ENCODE data around the gene HECW1. TPM values are rescaled to one million over a fixed set of nuclear protein-coding genes. Genes with fewer than 3 reads are reported as not detected.

Gene HECW1
- total and polyA plus RNA-seq, 10 of the 15 experiments (the other 5 are each of a cell fraction or from before 2014, with no cell fraction given), result under 0.01 to 0.31 (median 0.04) TPM; not detected in 3

DNA sequence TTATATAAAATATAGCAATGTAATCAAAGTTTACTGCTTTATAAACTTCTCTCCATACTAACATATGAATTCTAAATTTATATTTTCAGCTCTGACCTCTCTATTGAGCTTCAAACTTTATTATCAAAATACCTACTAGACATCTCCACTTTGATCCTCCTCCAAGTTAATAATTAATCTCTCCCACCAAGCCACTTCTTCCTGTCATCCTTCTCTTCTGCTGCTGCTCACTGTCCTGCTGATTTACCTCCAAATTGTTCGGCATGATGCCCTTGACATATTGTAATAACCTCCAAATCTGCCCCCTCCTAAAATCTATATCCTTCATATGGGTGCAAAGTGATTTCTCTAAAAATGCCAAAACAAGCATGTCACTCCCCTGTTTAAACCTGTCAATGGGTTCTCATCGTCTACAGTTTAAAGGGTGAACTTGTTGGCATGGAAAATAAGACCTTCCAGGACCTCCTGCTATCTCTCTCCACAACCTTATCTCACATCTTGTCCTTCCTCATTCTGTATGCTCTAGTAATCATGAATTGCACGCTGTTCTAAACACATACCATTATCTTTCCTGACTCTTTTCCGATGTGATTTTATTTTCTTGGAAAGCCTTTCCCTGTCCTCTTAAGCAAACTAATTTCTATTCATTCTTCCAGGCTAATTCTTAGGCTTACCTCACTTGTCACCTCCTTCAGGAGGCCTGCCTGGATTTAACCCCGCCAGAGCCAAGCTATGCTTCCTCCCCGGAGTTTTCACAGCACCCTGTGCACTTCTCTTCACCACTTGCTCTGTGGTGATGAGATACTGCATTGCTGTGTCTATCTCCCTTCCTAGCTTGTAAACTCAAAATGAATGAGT, 418.3 kb downstream of the HECW1 start:
- Histone ChIP-seq H3K9ac (ENCODE audit: control insufficient read depth, insufficient read depth, low read length) (no peak overlapping the region), H3K79me2 (ENCODE audit: control insufficient read depth, insufficient read depth, low read length) (no peaks in the 10 kb centered on the region), H3K4me3 (no peak overlapping the region), H3K27me3 (replicated peaks in 1 of 2; ENCODE audit: control insufficient read depth in 2 of 2, insufficient read depth in 2 of 2, low read length in 1 of 2) (no peaks in the 10 kb centered on the region), H3K9me3 (replicated peaks; ENCODE audit: control insufficient read depth, insufficient read depth, low read length) (no peaks in the 10 kb centered on the region), H3K4me1 (ENCODE audit: control insufficient read depth, insufficient read depth, low read length) (no peaks in the 10 kb centered on the region), H4K20me1 (ENCODE audit: control insufficient read depth, insufficient read depth) (no peaks in the 10 kb centered on the region), H2AFZ (ENCODE audit: control insufficient read depth, low read depth, low read length) (no peak overlapping the region), H3K36me3 (ENCODE audit: control insufficient read depth in 2 of 2, insufficient read depth in 2 of 2, low read length in 1 of 2) (no peaks in the 10 kb centered on the region), H3K27ac (ENCODE audit: control insufficient read depth, insufficient read depth) (no peak overlapping the region), H3K4me2 (ENCODE audit: control insufficient read depth, insufficient read depth) (no peak overlapping the region)
- in situ Hi-C loops (cut with MboI) (no loop called here), intact Hi-C loops (cut with micrococcal nuclease; ENCODE audit: unreplicated experiment) (no loop called here)
- FAIRE-seq, result no peak
- 24% methylated on average over 6 of the region's 6 CpGs for WGBS (ENCODE audit: insufficient coverage, insufficient replicate concordance, low lambda C conversion rate, missing lambda C conversion rate)
- no TSS peak for BruUV-seq (replicated peaks)
- ChIA-PET SMC1A (ENCODE audit: uncharacterized antibody, unreplicated experiment) (no interaction called here), RAD21 (ENCODE audit: unreplicated experiment) (no interaction called here), CTCF (no interaction called here), POLR2A (no interaction called here)
- ATAC-seq, result no peak
- no peak for TF ChIP-seq TCF3 (IDR thresholded peaks at IDR 0.05; ENCODE audit: borderline replicate concordance, insufficient read depth, low read depth, low read length)
- TF ChIP-seq MTA3 (IDR thresholded peaks at IDR 0.05; ENCODE audit: borderline replicate concordance, low read length), result no peak
- no peak for TF ChIP-seq SRF (IDR thresholded peaks at IDR 0.05; ENCODE audit: low read depth in 2 of 2, low read length in 2 of 2)
- TF ChIP-seq SP1 (IDR thresholded peaks at IDR 0.05; ENCODE audit: low read depth, low read length), result no peak
- TF ChIP-seq STAT3 (IDR thresholded peaks at IDR 0.05; ENCODE audit: low read depth, low read length), result no peak
- no peak for TF ChIP-seq NR2C2 (IDR thresholded peaks at IDR 0.05; ENCODE audit: borderline replicate concordance, control insufficient read depth, insufficient read length, low read depth)
- no peak for DNase-seq (ENCODE audit: low read depth, low spot score)

DNA sequence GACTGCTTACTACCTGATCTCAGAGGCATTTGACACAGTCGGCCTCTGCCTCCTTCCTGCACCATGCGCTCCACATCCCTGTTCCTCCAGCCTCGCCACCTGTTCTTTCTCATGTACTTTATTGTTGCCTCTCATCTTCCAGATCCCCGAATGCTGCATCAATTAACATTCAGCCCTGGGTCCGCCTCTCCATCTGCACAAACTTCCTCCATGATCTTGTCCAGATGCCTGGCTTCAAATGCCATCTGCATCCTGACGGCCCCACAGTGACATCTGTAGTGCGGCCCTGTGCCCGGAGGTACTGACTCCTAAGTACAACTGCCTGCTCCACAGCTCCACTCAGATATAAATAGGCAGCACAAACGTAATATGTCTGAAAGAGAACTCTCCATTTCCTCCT, 419.3 kb downstream of the HECW1 start:
- RAD21 ChIA-PET (ENCODE audit: unreplicated experiment), result no interaction called here
- Histone ChIP-seq H3K36me3 (ENCODE audit: control insufficient read depth in 2 of 2, insufficient read depth in 2 of 2, low read length in 1 of 2) (no peaks in the 10 kb centered on the region), H3K4me3 (no peak overlapping the region), H3K27me3 (replicated peaks in 1 of 2; ENCODE audit: control insufficient read depth in 2 of 2, insufficient read depth in 2 of 2, low read length in 1 of 2) (no peaks in the 10 kb centered on the region), H3K79me2 (ENCODE audit: control insufficient read depth, insufficient read depth, low read length) (no peaks in the 10 kb centered on the region), H2AFZ (ENCODE audit: control insufficient read depth, low read depth, low read length) (no peak overlapping the region), H3K27ac (ENCODE audit: control insufficient read depth, insufficient read depth) (no peak overlapping the region), H3K9ac (ENCODE audit: control insufficient read depth, insufficient read depth, low read length) (no peak overlapping the region), H3K4me1 (ENCODE audit: control insufficient read depth, insufficient read depth, low read length) (no peaks in the 10 kb centered on the region), H3K4me2 (ENCODE audit: control insufficient read depth, insufficient read depth) (no peak overlapping the region), H4K20me1 (ENCODE audit: control insufficient read depth, insufficient read depth) (no peaks in the 10 kb centered on the region), H3K9me3 (replicated peaks; ENCODE audit: control insufficient read depth, insufficient read depth, low read length) (no peaks in the 10 kb centered on the region)
- SMC1A ChIA-PET (ENCODE audit: uncharacterized antibody, unreplicated experiment), result no interaction called here
- FAIRE-seq, result no peak
- POLR2A ChIA-PET, result no interaction called here
- ATAC-seq, result no peak
- WGBS (ENCODE audit: insufficient coverage, insufficient replicate concordance, low lambda C conversion rate, missing lambda C conversion rate), result 68% methylated on average over 9 of the region's 9 CpGs
- in situ Hi-C loops (cut with MboI) (no loop called here), intact Hi-C loops (cut with micrococcal nuclease; ENCODE audit: unreplicated experiment) (no loop called here)
- DNase-seq (ENCODE audit: low read depth, low spot score), result no peak
- no TSS peak for BruUV-seq (replicated peaks)
- CTCF ChIA-PET, result interaction anchor here (1.4 kb wide), 1 partner anchor 33 kb away, joined by 3 read pairs; no protein-coding TSS in a partner anchor
- TF ChIP-seq, protein P1, sequence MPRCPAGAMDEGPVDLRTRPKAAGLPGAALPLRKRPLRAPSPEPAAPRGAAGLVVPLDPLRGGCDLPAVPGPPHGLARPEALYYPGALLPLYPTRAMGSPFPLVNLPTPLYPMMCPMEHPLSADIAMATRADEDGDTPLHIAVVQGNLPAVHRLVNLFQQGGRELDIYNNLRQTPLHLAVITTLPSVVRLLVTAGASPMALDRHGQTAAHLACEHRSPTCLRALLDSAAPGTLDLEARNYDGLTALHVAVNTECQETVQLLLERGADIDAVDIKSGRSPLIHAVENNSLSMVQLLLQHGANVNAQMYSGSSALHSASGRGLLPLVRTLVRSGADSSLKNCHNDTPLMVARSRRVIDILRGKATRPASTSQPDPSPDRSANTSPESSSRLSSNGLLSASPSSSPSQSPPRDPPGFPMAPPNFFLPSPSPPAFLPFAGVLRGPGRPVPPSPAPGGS (IDR thresholded peaks at IDR 0.05; ENCODE audit: borderline replicate concordance, insufficient read depth, low read depth, low read length, poor library complexity, severe bottlenecking), result no peak
- TF ChIP-seq SIN3A (IDR thresholded peaks at IDR 0.05; ENCODE audit: low read depth, low read length) (no peak), YBX1 (IDR thresholded peaks at IDR 0.05) (no peak), CBFB (IDR thresholded peaks at IDR 0.05; ENCODE audit: low read depth) (no peak), NRF1 (conservative IDR thresholded peaks at IDR 0.05; ENCODE audit: low read depth, low read length) (no peak), YY1 (IDR thresholded peaks at IDR 0.05; ENCODE audit: low read depth, low read length) (no peak), NR2C2 (IDR thresholded peaks at IDR 0.05; ENCODE audit: borderline replicate concordance, control insufficient read depth, insufficient read length, low read depth) (no peak), SP1 (IDR thresholded peaks at IDR 0.05; ENCODE audit: low read depth, low read length) (no peak), SPI1 (IDR thresholded peaks at IDR 0.05; ENCODE audit: borderline replicate concordance, insufficient read depth, low read depth, low read length) (no peak), ATF7 (IDR thresholded peaks at IDR 0.05; ENCODE audit: low read depth) (no peak), TBL1XR1 (IDR thresholded peaks at IDR 0.05; ENCODE audit: low read depth, low read length) (no peak)
- TF ChIP-seq, protein P2, sequence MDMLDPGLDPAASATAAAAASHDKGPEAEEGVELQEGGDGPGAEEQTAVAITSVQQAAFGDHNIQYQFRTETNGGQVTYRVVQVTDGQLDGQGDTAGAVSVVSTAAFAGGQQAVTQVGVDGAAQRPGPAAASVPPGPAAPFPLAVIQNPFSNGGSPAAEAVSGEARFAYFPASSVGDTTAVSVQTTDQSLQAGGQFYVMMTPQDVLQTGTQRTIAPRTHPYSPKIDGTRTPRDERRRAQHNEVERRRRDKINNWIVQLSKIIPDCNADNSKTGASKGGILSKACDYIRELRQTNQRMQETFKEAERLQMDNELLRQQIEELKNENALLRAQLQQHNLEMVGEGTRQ (IDR thresholded peaks at IDR 0.05; ENCODE audit: borderline replicate concordance, low read depth, low read length), result no peak

Data from GM12878 (cell line).